Hippocampal formation (tissue), 2 donors: ENCODE measurements around the gene SNW1.
"Not testable (repeated sequence)": the region's sequence is repeated elsewhere in the genome, so short reads cannot be mapped to it uniquely, and the experiment has no call there.

Experiments
- DNase-seq, 2 donors: peaks; one replicate each; lab custom pipeline; 2025; lab: John Stamatoyannopoulos, UW

The SNW1 gene

DNA sequence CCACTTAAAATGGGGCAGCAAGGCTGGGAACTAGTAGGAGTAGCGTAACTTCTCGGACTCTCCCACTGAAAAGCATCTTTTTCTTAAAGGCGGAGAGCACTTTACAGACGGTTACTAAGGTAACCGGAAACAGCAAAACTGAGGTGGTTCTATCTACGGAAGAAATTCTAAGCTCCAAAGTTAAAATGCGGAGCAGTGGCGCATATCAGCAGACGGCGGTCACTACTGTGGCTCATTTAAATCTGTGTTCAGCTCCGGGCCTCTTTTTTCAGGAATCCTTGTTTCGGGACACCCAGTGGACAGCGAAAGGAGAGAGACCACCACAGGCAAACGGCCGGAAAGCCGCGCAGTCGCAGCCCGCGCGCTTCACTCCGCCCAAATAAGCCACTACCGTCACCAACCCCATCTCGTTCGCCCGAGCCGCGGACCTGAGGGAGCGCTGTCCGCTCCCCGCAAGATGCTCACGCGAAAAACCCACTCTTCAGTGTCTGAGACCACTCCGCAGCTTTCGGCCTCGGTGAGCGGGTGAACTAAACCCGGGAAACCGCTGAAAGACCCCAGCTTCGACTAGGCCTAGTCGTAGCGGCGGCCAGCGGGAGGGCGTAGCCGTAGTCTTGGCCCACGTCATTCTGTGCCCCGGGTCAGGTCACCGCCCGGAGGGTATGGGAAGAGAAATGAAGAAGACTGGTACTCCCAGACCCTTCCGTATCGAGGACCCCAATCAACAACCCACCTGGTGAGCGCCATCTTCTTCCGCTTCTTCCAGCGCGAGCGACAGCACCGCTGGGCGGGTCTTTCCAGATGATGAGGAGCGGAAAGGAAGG lies at the start of gene SNW1:
Gene SNW1 (minus strand): TSS at position 776 of the 824 bp plus-strand sequence. CDS start 29 bp downstream, at position 747.
- DNase-seq = peak; percentile 51 to 90

DNA sequence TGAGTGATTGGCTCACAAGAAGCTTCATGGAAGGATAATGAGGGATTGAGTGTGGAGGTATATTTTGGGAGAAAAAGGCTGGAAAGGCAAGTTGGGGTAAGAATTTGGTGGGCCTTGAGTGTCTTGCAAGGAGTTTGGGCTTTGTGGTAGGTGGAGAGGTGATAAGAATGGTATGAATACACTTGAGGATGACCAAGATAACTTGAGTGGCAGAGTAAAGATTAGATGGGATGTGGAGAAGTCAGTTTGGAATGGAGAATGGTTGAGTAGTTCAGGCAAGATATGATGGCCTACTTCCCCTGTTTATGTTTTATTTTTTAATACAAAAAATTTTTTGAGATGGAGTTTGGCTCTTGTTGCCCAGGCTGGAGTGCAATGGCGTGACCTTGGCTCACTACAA lies 48.1 kb upstream of the SNW1 start:
- DNase-seq = no peak

DNA sequence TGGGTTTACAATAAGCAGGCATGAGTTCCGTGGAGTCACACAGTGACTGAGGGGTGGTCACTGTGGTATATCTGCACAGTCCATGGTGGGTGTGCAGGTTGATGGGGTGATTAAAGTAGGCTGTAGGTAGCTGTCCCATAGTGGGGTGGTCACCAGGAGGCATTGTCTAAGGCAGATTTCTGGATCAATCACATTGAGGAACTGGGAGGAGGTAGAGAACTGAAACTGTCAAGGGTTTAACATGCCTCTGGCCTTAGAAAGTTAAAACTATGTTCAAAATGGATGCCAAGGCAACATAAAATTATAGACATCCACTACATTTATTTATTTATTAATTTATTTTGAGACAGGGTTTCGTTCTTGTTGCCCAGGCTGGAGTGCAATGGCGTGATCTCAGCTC lies 47.3 kb upstream of the SNW1 start:
- DNase-seq = no peak

DNA sequence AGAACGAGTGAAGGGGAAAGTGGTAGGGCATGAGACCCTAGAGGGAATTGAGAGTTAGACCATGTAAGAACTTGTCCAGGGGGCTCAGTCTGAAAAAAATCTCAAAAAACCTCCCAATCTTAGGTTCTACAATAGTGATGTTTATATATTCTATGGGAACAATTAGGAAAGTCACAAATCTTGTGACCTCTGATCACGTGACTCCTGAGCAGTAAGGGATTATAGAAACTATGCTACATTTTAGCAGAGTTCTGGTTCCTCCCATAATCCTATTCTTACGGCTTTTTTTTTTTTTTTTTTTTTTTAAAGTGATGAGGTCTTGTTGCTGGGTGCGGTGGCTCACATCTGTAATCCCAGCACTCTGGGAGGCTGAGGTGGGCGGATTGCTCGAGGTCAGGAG lies 44.8 kb upstream of the SNW1 start:
- no peak for DNase-seq

DNA sequence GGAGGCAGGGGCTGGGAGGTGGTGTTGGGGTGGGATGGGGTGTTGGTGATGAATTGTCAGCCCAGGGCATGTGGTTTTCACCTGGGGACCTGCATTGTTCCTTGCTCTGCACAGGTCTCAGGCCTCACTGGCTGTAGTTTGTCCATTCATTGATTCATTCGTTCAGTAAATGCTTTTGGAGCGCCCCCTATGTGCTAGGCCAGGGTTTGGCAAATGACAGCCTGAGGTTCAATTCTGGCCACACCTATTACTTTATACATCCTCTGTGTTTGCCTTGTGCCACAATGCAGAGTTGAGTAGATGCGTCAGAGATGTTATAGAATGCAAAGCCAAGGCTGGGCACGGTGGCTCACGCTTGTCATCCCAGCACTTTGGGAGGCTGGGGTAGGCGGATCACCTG lies 43.6 kb upstream of the SNW1 start:
- no peak for DNase-seq

DNA sequence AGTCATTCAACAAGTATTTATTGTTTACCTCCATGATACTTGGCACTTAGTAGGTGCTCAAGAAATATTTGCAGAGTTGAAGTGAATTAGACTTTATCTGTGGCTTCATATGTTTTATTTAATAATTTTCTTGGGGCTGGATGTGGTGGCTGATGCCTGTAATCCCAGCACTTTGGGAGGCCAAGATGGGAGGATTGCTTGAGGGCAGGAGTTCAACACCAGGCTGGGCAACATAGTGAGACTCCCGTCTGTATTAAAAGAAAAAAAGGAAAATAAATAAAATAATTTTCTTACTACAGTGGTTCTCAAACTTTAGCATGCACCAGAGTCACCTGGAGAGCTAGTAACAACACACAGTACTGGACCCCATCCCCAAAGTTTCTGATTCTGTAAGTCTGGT lies 39.9 kb upstream of the SNW1 start:
- DNase-seq = no peak

DNA sequence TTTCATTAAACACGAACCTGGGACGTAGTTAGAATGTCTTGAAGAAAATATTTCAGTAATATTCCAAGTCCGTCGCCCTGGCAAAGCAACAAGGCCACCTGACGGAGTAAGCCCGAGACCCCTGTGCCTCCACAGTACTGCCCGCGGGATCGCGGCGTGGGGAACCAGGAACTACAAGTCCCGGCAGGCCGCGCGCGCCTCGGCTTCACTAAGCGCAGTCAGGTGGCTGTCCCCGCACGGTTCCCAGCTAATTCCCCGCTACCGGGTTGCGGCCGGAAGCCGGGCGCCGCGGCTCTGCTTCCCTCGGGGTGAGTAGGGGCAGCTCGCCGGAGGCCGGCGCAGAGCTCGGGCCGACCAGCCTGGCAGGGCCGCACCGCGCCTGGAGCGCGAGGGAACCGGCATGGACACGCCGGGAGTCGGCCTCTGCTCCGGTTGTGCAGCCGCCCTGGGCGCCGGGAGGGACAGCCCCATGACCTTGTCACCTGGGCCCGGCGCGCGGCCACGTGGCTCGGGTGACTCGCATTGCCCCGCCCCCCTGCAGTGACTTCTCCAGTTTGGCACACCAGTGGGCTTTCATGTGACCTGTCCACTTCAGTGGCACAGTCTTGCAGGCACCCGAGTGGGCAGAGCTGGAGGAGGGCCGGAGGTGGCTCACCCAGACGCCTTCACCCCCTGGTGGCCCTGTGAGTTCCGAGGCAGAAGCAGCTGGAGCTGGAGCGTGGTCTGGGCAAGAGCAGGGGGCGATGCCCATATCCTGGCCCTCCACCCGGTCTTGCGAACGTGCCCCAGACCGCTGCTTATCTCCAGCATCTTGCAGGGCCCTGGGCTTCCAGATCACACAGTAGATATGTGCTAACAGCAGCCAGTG lies 39.1 kb upstream of the SNW1 start, which contains the start of gene ADCK1:
Gene ADCK1 (plus strand): TSS at position 247 of the 868 bp plus-strand sequence. CDS start 18,870 bp downstream, outside the sequence.
- peak; percentile 85 to 96 for DNase-seq

DNA sequence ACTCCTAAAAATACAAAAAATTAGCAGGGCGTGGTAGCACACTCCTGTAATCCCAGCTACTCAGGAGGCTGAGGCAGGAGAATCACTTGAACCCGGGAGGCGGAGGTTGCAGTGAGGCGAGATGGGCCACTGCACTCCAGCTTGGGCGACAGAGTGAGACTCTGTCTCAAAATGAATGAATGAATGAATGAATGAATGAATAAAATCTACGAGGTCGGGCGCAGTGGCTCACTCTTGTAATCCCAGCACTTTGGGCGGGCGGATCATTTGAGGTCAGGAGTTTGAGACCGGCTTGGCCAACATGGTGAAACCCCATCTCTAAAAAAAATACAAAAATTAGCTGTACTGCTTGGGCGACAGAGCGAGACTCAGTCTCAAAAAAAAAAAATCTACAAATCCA lies 38.5 kb upstream of the SNW1 start:
- not testable (repeated sequence) for DNase-seq

DNA sequence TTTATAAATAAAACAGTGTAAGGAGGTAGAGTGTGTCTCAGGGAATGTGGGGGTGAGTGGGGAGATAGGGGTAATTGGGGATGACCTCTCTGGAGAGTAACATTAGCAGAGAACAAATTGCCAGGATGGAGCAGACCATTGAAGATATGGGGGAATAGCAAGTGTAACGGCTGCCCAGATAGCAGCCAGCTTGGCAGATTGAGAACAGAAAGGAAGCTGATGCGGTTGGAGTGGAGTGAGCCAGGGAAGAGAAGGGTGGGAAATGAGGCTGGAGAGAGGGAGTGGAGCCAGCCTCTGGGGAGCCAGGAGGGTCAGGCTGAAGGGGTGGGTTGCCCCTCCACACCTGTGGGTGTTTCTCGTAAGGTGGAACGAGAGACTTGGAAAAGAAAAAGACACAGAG lies 33.4 kb upstream of the SNW1 start:
- no peak for DNase-seq

DNA sequence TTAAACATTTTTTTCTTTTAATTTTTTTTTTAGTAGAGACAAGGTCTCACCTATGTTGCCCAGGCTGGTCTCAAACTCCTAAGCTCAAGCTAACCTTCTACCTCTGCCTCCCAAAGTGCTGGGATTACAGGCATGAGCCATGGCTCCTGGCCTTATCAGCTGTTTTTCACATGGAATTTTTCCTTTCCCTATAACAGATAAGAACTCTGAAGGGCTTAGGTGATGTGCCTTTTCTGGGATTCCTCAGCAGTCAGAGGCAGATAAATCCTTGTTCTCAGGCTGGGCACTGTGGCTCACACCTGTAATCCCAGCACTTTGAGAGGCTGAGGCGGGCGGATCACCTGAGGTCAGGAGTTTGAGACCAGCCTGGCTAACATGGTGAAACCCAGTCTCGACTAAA lies 32.3 kb upstream of the SNW1 start:
- DNase-seq = not testable (repeated sequence)

DNA sequence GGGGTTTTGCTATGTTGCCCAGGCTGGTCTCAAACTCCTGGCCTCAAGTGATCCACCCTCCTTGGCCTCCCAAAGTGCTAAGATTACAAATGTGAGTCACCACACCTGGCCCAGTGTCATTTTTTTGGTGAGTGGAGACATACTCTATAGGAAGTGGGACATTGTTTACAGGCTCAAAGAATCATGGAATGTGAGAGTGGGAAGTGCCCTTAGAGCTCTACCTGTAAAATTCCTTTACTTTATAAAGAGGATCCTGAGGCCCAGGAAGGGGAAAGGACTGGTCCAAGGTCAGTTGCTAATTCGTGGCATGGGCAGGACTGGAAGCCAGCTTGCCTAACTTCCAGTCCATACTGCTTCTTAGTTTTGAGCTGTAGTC lies 30.3 kb upstream of the SNW1 start:
- no peak for DNase-seq

DNA sequence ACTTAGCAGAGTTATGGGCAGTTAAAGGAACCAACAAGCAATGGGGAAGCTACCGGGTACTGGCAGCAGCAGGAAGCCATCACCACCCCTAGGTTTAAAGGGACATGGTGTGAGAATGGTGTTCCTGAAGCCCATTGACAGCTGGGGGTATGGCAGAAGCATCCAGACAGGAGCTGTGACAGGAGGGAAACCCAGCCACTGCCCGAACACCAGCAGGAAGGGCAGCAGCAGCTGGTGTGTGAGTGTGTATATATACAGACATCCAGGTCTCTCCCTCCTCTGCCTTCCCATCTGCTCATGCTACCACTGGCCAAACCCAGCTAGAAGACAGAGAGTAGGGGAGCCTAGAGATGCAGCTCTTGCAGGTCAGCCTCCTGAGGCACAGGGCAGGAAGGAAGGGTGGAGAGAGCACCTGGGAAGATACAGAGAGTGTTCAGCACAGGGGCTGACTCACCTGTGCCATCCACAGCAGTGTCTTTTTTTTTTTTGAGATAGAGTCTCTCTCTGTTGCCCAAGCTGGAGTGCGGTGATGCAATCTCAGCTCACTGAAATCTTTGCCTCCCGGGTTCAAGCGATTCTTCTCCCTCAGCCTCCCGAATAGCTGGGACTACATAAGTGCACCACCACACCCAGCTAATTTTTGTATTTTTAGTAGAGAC lies 29.7 kb upstream of the SNW1 start:
- no peak for DNase-seq

DNA sequence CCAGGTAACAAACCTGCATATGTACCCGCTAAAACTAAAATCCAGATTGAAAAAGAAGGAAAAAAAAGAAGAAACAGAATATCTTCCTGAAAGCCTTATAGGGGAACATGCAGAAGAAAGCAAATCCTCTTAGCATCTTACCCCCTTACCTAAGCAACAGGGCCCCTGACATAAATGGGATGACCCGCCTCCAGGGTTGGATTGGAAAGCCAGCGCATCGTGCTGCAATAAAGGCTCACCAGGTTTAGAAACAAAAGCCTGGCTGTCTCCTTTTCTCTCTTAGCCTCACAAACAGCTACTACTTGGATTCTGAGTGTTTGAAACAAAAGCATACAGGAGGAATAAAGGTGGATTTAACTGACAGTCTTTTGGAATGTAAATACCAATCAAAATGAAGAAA lies 25.2 kb upstream of the SNW1 start:
- no peak for DNase-seq

DNA sequence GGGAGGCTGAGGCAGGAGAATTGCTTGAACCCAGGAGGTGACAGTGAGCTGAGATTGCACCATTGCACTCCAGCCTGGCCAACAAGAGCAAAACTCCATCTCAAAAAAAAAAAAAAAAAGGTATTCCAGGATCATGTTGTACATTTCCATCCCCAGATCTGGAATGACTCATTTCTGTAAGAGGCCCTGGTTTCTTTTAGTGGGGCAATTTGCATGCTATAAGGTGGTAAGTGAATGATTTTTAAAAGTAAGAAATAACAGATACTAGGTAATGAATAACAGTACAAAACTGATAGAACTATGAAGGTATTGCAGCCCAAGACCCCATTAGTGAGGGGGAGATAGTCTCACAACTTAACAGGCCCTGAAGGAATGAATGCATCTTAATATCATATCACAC lies 21.2 kb upstream of the SNW1 start:
- DNase-seq = no peak

DNA sequence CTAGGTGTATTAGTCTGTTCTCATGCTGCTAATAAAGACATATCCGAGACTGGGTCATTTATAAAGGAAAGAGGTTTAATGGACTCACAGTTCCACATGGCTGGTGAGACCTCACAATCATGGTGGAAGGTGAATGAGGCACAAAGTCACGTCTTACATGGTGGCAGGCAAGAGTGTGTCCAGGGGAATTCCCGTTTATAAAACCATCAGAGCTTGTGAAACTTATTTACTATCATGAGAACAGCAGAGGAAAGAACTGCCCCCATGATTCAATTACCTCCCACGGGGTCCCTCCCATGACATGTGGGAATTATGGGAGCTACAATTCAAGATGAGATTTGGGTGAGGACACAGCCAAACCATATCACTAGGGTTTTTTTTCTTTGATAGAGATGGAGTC lies 13.0 kb upstream of the SNW1 start:
- DNase-seq = not testable (repeated sequence)

DNA sequence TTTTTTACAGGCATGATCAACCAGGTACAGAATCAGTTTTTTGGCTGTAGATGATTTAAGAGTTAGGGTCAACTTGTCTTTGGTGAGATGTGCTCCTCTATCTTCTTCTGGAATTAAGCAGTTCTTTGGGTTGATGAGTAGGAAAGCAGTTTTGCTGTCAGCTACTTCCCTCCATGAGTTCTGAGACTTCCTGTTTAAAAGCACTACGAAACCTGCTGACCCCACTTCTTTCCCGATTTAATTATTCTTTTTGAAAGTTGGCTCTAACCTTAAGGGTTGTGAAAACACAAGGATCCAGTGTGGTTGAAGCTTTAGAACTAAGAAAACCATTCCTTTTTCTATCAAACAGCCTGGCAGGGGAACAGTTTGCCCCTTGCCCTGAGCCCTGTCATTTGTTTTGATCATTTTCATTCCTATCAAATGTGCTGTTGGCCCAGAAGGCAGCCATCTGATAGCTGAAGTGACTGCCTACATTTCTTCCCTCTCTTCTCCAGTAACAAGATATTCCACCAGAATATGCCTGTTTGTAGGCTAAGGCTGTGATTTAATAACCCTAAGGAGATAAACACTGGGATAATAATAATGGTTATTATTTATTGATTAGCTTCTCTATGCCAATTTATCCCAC lies 7.6 kb upstream of the SNW1 start:
- DNase-seq = not testable (repeated sequence)

DNA sequence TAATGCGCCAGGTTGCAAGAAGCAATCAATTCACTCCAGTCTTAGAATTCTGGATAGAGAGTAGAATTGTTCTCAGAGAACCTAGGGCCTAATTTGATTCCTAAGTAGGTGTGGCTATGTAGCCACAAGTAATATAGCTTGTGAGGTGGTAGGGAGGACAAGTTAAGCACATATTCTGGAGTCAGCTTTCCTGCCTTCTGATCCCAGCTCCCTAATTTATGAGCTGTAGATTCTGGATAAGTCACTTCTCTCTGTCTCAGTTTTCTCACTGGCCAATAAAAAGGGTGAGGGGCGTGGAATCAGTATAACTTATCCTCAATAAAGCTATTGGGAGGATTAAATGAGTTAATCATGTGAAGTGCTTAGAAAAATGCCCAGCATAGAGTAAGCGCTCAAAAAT lies 3.0 kb upstream of the SNW1 start:
- no peak for DNase-seq

DNA sequence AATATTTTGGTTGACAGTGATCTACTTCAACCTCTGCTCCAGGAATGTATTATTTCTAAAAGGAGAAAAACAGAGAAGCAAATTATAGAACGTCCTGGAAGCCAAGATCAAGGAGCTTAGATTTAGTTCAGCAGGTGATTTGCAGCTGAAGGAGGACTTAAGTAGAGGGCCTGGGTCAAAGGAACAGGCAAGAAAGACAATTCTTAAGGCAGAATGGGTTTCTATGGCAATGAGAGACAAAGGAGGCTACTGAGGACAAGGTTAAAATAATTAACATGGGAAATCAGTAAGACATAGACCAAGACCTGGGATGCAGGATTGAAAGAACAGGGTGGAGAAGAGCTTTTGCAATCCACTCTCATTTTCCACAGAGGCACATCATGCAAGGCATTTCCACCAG lies 2.4 kb upstream of the SNW1 start:
- no peak for DNase-seq

DNA sequence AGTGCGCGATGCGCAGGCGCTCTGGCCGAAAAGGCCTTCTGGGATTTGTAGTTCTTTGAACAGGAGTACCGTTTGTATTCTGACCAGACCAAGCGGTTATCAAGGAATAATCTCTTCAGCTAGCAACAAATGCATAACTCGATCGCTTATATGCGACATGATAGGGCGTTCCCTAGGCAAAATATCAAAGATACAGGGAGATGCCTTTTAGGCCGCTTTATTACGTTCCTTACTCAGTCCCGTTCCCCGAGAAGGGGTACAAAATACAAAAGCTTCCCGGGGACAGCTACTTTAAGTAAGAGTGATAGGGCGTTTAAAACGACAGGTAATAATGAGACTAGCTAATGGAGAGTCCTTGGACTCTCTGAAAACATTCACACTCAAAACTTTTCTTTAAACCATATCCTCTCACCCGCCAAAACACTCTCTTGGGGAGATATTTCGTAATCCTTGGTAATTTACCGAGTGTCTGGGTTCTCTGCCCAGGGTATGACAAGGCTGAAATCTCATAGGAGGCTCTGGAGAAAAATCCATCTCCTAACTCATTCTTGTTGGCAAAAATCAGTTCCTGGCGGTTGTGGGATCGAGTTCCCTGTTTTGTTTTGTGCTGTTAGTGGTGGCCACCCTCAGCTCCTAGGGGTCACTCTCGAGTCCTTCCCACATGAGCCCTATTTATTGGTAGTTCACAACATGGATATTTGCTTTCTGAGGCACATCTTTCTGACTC lies 412 bp upstream of the SNW1 start:
- DNase-seq = peak; percentile 11 to 97

DNA sequence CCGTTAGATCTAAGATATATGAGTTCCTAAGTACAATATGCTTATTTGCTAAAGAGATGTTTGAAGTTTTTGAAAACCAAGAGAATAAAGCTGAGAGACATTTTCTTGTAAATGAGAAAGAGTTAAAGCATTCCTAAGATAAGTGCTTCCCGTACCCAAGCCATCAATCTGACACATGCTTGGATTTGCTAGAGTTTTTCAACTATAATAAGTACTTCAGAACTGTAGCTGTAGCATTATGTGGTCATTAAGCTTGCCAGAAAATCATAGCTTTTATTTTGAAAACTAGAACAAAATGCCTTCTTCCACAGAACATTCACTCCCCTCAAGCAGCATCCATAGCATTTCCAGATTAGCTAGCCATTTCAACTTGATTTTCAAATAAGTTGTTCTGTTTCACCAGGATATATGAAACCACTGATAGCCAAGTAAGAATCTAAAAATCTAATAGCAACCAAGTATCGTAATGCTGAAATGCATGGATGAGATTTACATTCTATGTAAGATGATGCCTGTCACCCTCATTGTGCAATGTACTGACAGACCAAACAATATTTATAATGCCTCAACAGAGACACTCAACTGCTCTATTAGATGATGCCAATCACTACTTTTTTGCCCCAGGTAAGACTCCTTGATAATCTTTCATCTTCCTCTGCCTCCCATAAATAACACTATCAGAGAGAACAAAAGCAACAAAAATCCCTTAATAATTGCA lies 8.0 kb downstream of the SNW1 start:
- no peak for DNase-seq

DNA sequence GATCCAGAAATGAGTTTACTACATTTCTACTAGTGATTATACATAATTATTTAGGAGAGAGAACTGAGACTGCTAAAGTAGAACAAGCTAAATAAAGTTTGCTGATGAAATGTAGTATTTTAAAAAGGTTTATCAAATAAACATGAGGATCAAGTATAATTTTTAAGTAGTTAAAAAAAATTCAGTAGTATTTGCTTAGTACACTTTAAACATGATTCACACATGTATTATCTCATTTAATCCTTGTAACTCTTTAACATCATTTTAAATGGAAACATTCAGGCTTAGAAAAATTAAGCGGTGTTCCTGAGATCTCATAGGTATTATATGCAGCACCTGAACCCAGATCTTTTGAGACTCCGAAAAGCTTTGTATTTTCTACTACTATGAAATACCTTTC lies 8.7 kb downstream of the SNW1 start:
- no peak for DNase-seq
